ENCODE data around the gene NHERF2.

The NHERF2 gene

DNA sequence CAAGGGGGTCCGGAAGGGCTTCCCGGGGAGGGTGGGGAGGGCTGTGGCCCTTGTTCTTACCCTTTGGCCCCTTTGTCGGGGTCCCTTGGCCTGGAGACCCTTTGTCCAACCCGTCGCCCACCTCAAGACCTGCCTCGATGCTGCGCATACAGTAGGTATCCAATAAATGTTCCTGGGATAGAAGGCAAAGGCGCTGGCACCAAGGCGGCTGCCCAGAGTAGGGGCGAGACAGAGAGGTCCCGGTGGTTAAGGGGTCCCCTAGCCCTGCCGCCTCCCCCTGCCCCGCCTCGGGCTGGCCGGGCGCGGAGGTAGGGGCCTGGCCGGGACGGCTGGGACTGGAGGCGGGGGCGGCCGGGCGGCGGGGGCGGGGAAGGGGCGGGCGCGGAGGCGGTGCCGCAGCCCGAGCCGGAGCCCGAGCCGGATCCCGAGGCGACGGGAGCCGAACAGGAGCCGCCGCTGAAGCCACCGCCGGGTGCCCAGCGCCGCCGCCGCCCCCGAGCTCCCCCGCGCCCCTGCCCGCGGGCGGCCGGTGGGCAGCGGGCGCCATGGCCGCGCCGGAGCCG lies at the start of gene NHERF2:
Gene NHERF2, plus strand, starts transcription at position 442 of the 563 bp plus-strand sequence. Its CDS starts 104 bp downstream, at position 546.
- DNase-seq: no peak

DNA sequence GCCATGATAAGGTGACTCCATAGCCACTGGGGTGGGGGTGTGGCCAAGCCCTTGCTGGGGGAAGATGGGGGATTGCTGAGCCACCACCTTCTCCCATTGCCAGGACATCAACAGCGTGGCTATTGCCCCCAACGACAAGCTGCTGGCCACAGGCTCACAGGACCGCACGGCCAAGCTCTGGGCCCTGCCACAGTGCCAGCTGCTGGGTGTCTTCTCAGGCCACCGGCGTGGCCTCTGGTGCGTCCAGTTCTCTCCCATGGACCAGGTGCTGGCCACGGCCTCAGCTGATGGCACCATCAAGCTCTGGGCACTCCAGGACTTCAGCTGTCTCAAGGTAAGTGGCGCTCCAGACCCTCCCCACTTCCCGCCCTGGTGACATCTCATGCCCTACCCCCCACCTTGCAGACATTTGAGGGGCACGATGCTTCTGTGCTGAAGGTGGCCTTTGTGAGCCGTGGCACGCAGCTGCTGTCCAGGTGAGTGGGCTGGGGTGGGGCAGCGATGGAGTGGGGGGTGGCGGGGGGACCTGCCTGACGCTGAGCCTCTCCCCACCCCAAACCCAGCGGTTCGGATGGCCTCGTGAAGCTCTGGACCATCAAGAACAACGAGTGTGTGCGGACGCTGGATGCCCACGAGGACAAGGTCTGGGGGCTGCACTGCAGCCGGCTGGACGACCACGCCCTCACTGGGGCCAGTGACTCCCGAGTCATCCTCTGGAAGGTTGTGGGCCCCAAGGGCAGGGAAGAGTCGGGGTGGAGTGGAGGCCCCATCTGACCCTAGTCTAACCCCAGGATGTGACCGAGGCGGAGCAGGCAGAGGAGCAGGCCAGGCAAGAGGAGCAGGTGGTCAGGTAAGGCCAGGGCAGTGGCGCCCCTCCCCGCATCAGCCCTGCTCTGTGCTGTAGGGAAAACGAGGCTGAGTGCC lies 49.5 kb upstream of the NHERF2 start:
- no peak for DNase-seq

- DNase-seq: no peak
Observed at GRCh38 chr16:1977875-1978268, 48.8 kb upstream of the NHERF2 start.

DNA sequence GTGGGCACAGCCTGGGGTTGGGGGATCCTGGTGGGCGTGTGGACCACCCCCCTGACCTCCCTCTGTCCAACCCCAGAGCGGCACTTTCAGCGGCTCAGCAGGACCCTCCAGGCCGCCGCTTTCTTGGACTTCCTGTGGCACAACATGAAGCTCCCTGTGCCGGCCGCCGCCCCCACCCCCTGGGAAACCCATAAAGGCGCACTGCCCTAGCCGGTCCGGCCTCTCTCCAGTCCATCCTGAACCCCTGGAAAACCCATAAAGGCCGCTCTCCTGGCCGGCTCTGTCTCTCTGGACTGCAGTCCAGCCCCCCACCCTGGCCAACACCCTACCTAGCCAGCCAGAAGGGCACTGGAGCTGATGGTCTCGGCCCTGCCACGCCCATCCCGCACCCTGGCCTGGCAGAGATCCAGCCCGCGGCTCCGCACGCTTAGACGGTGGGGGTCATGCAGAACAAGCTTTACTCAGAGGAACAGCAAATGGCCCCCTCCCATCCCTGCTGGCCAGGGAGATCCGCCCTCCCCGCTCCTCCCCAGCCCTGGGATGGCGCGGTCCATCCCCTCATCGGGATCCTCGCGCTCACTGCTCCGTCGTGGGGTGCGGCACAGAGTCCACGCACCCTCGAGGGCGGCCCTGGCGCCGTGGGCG lies 48.1 kb upstream of the NHERF2 start:
- no peak for DNase-seq

DNA sequence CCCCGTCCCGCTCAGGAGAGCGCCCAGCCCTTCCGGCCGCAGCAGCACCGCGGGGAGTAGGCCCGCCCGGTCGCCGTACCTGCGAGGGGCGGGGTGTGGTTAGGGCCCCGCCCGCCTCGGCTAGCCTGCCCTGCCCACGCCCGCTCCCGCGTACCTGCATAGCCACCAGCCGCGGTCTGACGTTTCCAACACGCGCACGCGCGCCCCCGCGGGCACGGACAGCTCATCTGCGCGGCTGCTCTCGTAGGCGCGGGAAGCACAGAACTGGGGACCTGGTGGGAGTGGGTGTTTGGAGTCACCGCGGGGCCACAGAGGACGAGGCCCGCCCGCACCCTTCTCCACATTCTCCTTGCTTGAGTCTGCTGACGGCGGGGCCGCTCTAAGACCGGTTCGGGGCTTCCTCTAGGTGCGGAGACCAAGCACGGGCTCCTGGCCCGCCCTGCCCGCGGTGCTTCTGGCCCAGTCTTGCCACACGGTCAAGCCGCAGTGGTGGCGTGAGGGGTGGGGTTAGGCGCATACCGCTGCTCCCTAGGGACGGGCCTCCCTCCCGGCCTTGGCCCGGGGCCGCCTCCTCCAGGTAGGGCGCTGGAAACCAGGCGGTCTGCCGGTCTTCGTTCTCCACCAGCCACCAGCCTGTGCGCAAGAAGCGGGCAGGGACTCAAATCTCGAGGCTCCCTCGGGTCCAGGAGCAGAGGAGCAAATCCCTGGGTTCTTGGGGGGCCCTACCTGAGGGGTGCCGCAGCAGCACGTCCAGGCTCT lies 47.3 kb upstream of the NHERF2 start:
- no peak for DNase-seq

- no peak for DNase-seq
Observed at GRCh38 chr16:1980030-1980769, 46.5 kb upstream of the NHERF2 start.

GRCh38 chr16:1980770-1981087 lies 46.0 kb upstream of the NHERF2 start:
- no peak for DNase-seq

- DNase-seq: no peak
Observed at GRCh38 chr16:1981398-1981836, 45.3 kb upstream of the NHERF2 start, which contains the start of gene NOXO1. Gene NOXO1 (minus strand): TSS chr16:1981469. CDS start chr16:1981179, 290 bp downstream.

DNA sequence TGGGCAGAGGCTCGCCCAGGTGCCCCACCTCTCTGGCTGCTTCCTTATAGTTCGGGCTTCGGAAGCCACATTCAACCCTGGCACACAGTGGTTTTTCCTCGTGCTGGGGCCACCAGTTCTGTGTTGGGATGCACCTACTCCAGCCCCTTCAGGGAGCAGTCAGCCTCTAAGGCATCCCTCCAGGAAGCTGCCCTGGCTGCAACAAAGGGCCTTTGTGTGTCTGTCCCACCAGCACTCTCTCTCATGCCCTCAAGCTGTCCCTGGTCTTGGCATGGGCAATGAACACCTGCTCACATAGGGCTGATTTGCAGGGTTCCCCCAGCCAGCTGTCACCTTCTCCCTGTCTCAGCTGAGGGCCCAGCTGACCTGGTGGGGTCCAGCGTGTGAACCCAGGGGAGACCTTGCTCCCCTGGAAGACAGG lies 44.7 kb upstream of the NHERF2 start:
- no peak for DNase-seq

DNA sequence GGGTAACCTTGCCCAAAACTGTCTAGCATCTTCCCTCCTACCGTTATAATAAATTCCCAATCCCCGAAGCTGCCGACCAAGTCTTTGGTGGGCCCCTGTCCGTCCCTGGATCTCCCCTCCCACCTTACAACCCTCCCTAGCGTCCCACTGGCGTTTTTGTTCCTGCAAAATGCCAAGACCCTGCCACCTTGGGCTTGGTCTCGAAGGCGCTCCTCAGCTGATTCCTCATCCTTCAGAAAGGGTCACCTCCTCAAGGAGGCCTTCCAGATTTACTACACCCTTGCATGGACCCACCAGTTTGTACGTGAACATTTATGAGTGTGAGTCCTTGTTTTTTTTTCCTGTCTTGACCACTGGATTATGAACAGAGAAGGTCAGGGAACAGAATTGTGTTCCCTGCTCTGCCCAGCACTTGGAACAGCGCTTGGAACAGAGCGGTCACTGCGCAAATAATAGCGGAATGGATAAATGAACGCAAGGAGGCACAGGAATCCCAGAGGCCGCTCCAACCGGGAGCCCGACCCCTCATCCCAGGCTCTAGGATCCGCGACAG lies 43.6 kb upstream of the NHERF2 start:
- no peak for DNase-seq

- DNase-seq: peak; percentile 89
Observed at GRCh38 chr16:1983544-1984346, 43.0 kb upstream of the NHERF2 start, which contains the start of gene GFER. Gene GFER (plus strand): TSS chr16:1984193. CDS start chr16:1984219, 26 bp downstream.

DNA sequence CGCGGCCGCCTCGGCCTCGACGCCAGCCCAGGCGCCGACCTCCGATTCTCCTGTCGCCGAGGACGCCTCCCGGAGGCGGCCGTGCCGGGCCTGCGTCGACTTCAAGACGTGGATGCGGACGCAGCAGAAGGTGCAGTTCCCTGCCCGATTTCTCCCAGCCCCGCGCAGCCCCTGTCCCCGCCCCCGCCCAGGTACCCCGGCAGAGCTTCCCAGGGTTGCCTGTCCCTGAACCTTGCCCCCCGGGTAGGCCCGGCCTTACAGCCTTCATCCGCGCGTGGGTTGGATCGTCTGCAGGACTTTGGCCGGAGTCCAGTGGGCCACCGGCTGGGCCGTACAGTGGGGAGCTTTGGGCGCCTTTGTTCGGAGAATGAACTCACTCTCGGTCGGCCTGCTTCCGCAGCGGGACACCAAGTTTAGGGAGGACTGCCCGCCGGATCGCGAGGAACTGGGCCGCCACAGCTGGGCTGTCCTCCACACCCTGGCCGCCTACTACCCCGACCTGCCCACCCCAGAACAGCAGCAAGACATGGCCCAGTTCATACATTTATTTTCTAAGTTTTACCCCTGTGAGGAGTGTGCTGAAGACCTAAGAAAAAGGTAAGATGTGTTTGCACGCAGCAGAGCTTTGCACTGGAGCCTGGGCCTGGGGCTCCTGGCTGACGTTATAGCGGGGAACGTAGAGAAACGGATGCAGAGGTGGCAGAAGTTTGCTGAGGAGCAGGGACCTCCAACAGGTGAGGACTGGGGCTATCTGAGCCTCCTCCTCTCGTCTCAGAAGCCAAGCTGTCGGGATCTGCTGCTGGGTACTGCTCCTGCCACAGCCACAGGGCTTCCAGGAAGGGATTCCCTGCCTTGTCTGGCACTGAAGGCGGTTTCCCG lies 42.1 kb upstream of the NHERF2 start:
- no peak for DNase-seq

DNA sequence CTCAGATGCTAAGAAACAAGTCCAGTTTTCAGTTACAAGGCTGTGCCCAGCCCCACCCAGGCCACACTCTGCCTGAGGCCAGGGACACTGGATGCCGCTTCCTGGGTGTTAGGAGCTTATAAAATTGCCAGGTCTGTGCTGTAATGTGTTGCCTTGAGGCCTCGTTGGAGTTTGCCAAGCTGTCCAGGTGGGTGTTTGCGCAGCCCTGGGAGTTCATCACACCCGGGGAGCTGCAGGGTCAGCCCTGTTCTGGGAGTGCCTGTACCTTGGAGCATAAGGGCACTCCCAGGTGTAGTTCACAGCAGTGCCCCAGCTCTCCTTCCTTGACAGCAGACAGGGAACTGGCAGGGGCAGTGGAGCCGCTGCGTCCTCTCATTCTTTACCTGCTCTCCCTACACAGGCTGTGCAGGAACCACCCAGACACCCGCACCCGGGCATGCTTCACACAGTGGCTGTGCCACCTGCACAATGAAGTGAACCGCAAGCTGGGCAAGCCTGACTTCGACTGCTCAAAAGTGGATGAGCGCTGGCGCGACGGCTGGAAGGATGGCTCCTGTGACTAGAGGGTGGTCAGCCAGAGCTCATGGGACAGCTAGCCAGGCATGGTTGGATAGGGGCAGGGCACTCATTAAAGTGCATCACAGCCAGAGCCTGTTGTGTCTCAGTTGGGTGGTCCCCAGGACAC lies 41.1 kb upstream of the NHERF2 start:
- no peak for DNase-seq

DNA sequence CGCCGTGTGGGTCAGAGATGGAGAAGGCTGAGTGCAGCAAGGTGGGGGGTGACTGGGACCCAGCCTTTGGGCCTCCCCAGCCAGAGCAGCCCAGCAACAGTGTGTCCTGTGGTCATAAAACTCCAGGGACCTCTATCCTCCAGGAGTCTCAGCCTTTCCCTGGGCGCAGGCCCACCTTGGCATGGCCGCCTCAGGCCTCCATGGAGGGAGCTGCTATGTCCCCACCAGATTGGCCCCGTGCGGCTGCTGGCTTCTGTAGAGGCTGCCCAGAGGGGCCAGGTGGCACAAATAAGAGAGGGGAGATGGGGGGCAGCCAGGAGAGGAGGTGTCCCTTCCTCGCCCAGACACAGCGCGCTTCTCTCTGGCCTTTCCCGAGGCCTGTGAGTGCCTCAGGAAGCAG lies 39.5 kb upstream of the NHERF2 start:
- no peak for DNase-seq

- no peak for DNase-seq
Observed at GRCh38 chr16:1989209-1990100, 37.2 kb upstream of the NHERF2 start, which contains the start of gene SYNGR3. Gene SYNGR3 (plus strand): TSS chr16:1989970. CDS start chr16:1990103, 133 bp downstream.

- no peak for DNase-seq
Observed at GRCh38 chr16:1990101-1990350, 36.7 kb upstream of the NHERF2 start.

- DNase-seq: no peak
Observed at GRCh38 chr16:1990351-1991134, 36.2 kb upstream of the NHERF2 start.

DNA sequence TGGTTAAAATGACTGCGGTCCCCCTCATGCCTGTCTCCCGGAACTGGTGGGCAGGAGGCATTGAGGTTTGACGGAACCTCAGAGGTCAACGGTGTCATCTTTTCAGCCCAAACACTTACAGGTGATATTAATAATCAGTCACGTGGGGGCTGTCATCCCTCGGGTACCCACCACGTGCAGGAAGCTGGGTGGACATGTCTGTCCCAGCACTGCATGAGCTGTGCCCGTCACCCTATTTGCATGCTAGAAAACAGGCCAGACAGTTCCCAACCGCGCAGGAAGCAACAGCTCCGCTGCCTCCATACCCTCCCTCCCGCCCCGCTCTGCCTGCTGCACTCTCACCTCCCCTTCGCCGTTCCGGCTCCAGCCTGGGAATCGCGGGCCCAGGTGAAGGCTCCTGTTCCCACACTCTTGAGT lies 35.6 kb upstream of the NHERF2 start:
- DNase-seq: no peak

All from midbrain (tissue), 1 donor.